Activated CD8-positive, alpha-beta memory T cell treated with anti-CD3 and anti-CD28 coated beads, Interleukin-2, amount 10 ng/mL, durations not matched to agents 7 days and 5 days (primary cell): ENCODE measurements around the gene TMEM125. TPM values are rescaled to one million over a fixed set of nuclear protein-coding genes. Genes with fewer than 3 reads are reported as not detected.

ENCODE experiments used
- ATAC-seq: fragments of 150-1000 bp; cut with Tn5 transposase; one replicate; pipeline ENCODE4 v1.10.0; 2021; ENCODE audit warnings: moderate library complexity
- CTCF ChIA-PET: fragments of 350-600 bp; sonication (Branson Sonifier 250); formaldehyde crosslinking; loops from one replicate; lab custom pipeline; 2021; ENCODE audit warnings: antibody characterized with exemption; lab: Charles Lee
- DNase-seq: peaks from one replicate; pipeline ENCODE4 v3.0.0-alpha.2; 2020
- H3K27ac Mint-ChIP-seq: one replicate; pipeline ENCODE4 v1.8.0; 2021; ENCODE audit warnings: mild to moderate bottlenecking, mixed read lengths
- H3K27me3 Mint-ChIP-seq: one replicate; pipeline ENCODE4 v1.8.0; 2021; ENCODE audit warnings: mixed read lengths
- H3K36me3 Mint-ChIP-seq: one replicate; pipeline ENCODE4 v1.8.0; 2021; ENCODE audit warnings: mild to moderate bottlenecking, mixed read lengths
- H3K4me1 Mint-ChIP-seq: one replicate; pipeline ENCODE4 v1.8.0; 2021; ENCODE audit warnings: mixed read lengths
- H3K4me3 Mint-ChIP-seq: one replicate; pipeline ENCODE4 v1.8.0; 2021; ENCODE audit warnings: mild to moderate bottlenecking, moderate library complexity, mixed read lengths
- H3K9me3 Mint-ChIP-seq: one replicate; pipeline ENCODE4 v1.8.0; 2022; ENCODE audit warnings: low read depth, mixed read lengths
- total RNA-seq, 2 experiments: library from RNA; stranded (reverse); gene quantifications; one replicate each; pipeline ENCODE4 v1.2.3, GENCODE V29; 2021

Gene TMEM125
- total RNA-seq, 2 experiments from 2014 or later = not detected

GRCh38 chr1:43272576-43273571 lies 3.1 kb downstream of the TMEM125 start:
- no peak for ATAC-seq
- DNase-seq = no peak
- Mint-ChIP-seq H3K27me3 (peaks cover 26% of the 10 kb centered on the region), H3K4me3 (no peak overlapping the region), H3K27ac (no peak overlapping the region), H3K4me1 (peaks cover 26% of the 10 kb centered on the region), H3K9me3 (no peaks in the 10 kb centered on the region), H3K36me3 (peaks cover 5% of the 10 kb centered on the region)
- CTCF ChIA-PET = no interaction called here

- peaks cover 26% of the 10 kb centered on the region for H3K4me1 Mint-ChIP-seq
- CTCF ChIA-PET = interaction anchor here (1.4 kb wide), 1 partner anchor 18 kb away, joined by 3 read pairs; no protein-coding TSS in a partner anchor
- no peaks in the 10 kb centered on the region for H3K9me3 Mint-ChIP-seq
- no peak overlapping the region for H3K4me3 Mint-ChIP-seq
- peaks cover 5% of the 10 kb centered on the region for H3K36me3 Mint-ChIP-seq
- H3K27me3 Mint-ChIP-seq = peaks cover 25% of the 10 kb centered on the region
- DNase-seq (no peak), ATAC-seq (no peak)
- H3K27ac Mint-ChIP-seq = no peak overlapping the region
These were observed 3.9 kb downstream of the TMEM125 start for GRCh38 chr1:43273708-43274107.

- Mint-ChIP-seq H3K4me3 (peak overlapping the region; percentile 16), H3K27ac (peak overlapping the region; percentile 94), H3K4me1 (peaks cover 26% of the 10 kb centered on the region), H3K36me3 (peaks cover 5% of the 10 kb centered on the region), H3K9me3 (no peaks in the 10 kb centered on the region), H3K27me3 (peaks cover 21% of the 10 kb centered on the region)
- CTCF ChIA-PET = interaction anchor here (1.0 to 1.4 kb wide), 2 partner anchors 18 to 84 kb away, joined by 3 read pairs; partner anchors contain the start of gene CDC20
- ATAC-seq (peak; percentile 90), DNase-seq (peak; percentile 78)
These were observed 4.5 kb downstream of the TMEM125 start for GRCh38 chr1:43274125-43274803.

GRCh38 chr1:43274804-43275180 lies 5.0 kb downstream of the TMEM125 start:
- DNase-seq (no peak), ATAC-seq (no peak)
- Mint-ChIP-seq H3K27me3 (peaks cover 15% of the 10 kb centered on the region), H3K9me3 (no peaks in the 10 kb centered on the region), H3K27ac (peak overlapping the region; percentile 94), H3K4me1 (peaks cover 26% of the 10 kb centered on the region), H3K36me3 (peaks cover 5% of the 10 kb centered on the region), H3K4me3 (no peak overlapping the region)
- CTCF ChIA-PET = interaction anchor here (1.0 to 1.4 kb wide), 2 partner anchors 17 to 84 kb away, joined by 3 read pairs; partner anchors contain the start of gene CDC20

GRCh38 chr1:43275826-43276620 lies 6.2 kb downstream of the TMEM125 start:
- no peak overlapping the region for H3K27ac Mint-ChIP-seq
- H3K36me3 Mint-ChIP-seq = peaks cover 5% of the 10 kb centered on the region
- H3K27me3 Mint-ChIP-seq = peaks cover 14% of the 10 kb centered on the region
- ATAC-seq (no peak), DNase-seq (no peak)
- peaks cover 19% of the 10 kb centered on the region for H3K4me1 Mint-ChIP-seq
- CTCF ChIA-PET = no interaction called here
- H3K9me3 Mint-ChIP-seq = no peaks in the 10 kb centered on the region
- no peak overlapping the region for H3K4me3 Mint-ChIP-seq

- CTCF ChIA-PET = no interaction called here
- H3K27me3 Mint-ChIP-seq = peaks cover 9% of the 10 kb centered on the region
- ATAC-seq (no peak), DNase-seq (no peak)
- no peaks in the 10 kb centered on the region for H3K9me3 Mint-ChIP-seq
- H3K4me1 Mint-ChIP-seq = peaks cover 17% of the 10 kb centered on the region
- H3K27ac Mint-ChIP-seq = no peak overlapping the region
- H3K36me3 Mint-ChIP-seq = peaks cover 5% of the 10 kb centered on the region
- H3K4me3 Mint-ChIP-seq = no peak overlapping the region
These were observed 6.9 kb downstream of the TMEM125 start for GRCh38 chr1:43276673-43277072.

- H3K27ac Mint-ChIP-seq = no peak overlapping the region
- H3K27me3 Mint-ChIP-seq = peaks cover 8% of the 10 kb centered on the region
- CTCF ChIA-PET = no interaction called here
- peaks cover 5% of the 10 kb centered on the region for H3K36me3 Mint-ChIP-seq
- no peak for ATAC-seq
- DNase-seq = no peak
- H3K4me3 Mint-ChIP-seq = no peak overlapping the region
- peaks cover 16% of the 10 kb centered on the region for H3K4me1 Mint-ChIP-seq
- H3K9me3 Mint-ChIP-seq = no peaks in the 10 kb centered on the region
These were observed 7.5 kb downstream of the TMEM125 start for GRCh38 chr1:43277116-43277876.

- peaks cover 14% of the 10 kb centered on the region for H3K4me1 Mint-ChIP-seq
- H3K27me3 Mint-ChIP-seq = peaks cover 8% of the 10 kb centered on the region
- CTCF ChIA-PET = no interaction called here
- H3K36me3 Mint-ChIP-seq = peaks cover 5% of the 10 kb centered on the region
- DNase-seq (no peak), ATAC-seq (no peak)
- H3K27ac Mint-ChIP-seq = no peak overlapping the region
- no peaks in the 10 kb centered on the region for H3K9me3 Mint-ChIP-seq
- H3K4me3 Mint-ChIP-seq = no peak overlapping the region
These were observed 9.4 kb downstream of the TMEM125 start for GRCh38 chr1:43279161-43279560.

- Mint-ChIP-seq H3K36me3 (peaks cover 2% of the 10 kb centered on the region), H3K4me1 (peaks cover 8% of the 10 kb centered on the region), H3K27ac (no peak overlapping the region), H3K9me3 (no peaks in the 10 kb centered on the region), H3K4me3 (no peak overlapping the region), H3K27me3 (peaks cover 8% of the 10 kb centered on the region)
- CTCF ChIA-PET = no interaction called here
- DNase-seq (no peak), ATAC-seq (no peak)
These were observed 9.9 kb downstream of the TMEM125 start for GRCh38 chr1:43279666-43280065.

- no peaks in the 10 kb centered on the region for H3K36me3 Mint-ChIP-seq
- no peak overlapping the region for H3K4me3 Mint-ChIP-seq
- ATAC-seq = no peak
- CTCF ChIA-PET = no interaction called here
- DNase-seq = no peak
- H3K4me1 Mint-ChIP-seq = no peaks in the 10 kb centered on the region
- H3K9me3 Mint-ChIP-seq = no peaks in the 10 kb centered on the region
- H3K27ac Mint-ChIP-seq = no peak overlapping the region
- H3K27me3 Mint-ChIP-seq = peaks cover 8% of the 10 kb centered on the region
These were observed 10.9 kb downstream of the TMEM125 start for GRCh38 chr1:43280692-43281091.

GRCh38 chr1:43282220-43283195 lies 12.7 kb downstream of the TMEM125 start:
- Mint-ChIP-seq H3K9me3 (no peaks in the 10 kb centered on the region), H3K4me3 (no peak overlapping the region), H3K36me3 (no peaks in the 10 kb centered on the region), H3K27me3 (peaks cover 11% of the 10 kb centered on the region), H3K27ac (no peak overlapping the region), H3K4me1 (no peaks in the 10 kb centered on the region)
- CTCF ChIA-PET = interaction anchor here (1.7 kb wide), 1 partner anchor 13 kb away, joined by 3 read pairs; no protein-coding TSS in a partner anchor
- no peak for ATAC-seq
- DNase-seq = no peak
